Fibroblast of villous mesenchyme (primary cell): Measurements from ENCODE around the gene CLCA1. TPM values are rescaled to one million over a fixed set of nuclear protein-coding genes. Genes with fewer than 3 reads are reported as not detected.
"Not testable (repeated sequence)": the region's sequence is repeated elsewhere in the genome, so short reads cannot be mapped to it uniquely, and the experiment has no call there.

Experiments
- DNase-seq: peaks from one replicate; pipeline ENCODE4 v3.0.0-alpha.2; 2010; ENCODE audit warnings: low read depth
- H3K4me3 ChIP-seq: 2 replicates; pipeline ENCODE4 v1.5.1; 2011; ENCODE audit warnings: low read depth, mild to moderate bottlenecking, low read length
- total RNA-seq: library from RNA; depleted of rRNA; stranded (reverse); fragments of >200 nt; gene quantifications from 2 replicates; pipeline ENCODE4 v1.2.3, GENCODE V29; 2012
- TF ChIP-seq, protein P1 (sequence below): IDR thresholded peaks from 2 replicates; pipeline ENCODE4 v1.5.1; 2012; ENCODE audit warnings: low read depth, mild to moderate bottlenecking, low read length; ENCODE audit not compliant: insufficient read depth

Gene CLCA1
- total RNA-seq, 1 donor: not detected

DNA sequence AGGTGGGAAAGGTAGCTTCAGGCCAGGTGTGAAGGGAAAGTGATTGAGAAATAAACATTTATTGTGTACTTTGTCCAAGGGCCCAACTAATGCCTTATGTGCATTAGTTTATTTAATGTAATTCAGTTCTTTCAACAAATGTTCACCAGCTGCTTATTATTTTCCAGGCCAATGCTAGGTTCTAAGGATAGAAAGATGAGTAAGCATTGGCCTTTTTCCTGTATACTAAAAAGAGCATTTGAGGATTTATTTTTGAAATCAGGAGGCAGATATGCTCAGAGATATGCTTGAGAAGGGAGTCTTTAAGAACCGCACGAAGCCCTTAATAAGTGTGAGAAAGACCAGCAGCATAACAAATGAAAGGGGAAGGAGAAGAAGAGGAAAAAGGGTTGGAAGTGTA is 32.0 kb downstream of the CLCA1 start:
- H3K4me3 ChIP-seq: no peak overlapping the region
- DNase-seq: no peak
- TF ChIP-seq, protein P1, sequence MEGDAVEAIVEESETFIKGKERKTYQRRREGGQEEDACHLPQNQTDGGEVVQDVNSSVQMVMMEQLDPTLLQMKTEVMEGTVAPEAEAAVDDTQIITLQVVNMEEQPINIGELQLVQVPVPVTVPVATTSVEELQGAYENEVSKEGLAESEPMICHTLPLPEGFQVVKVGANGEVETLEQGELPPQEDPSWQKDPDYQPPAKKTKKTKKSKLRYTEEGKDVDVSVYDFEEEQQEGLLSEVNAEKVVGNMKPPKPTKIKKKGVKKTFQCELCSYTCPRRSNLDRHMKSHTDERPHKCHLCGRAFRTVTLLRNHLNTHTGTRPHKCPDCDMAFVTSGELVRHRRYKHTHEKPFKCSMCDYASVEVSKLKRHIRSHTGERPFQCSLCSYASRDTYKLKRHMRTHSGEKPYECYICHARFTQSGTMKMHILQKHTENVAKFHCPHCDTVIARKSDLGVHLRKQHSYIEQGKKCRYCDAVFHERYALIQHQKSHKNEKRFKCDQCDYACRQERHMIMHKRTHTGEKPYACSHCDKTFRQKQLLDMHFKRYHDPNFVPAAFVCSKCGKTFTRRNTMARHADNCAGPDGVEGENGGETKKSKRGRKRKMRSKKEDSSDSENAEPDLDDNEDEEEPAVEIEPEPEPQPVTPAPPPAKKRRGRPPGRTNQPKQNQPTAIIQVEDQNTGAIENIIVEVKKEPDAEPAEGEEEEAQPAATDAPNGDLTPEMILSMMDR: no peak

DNA sequence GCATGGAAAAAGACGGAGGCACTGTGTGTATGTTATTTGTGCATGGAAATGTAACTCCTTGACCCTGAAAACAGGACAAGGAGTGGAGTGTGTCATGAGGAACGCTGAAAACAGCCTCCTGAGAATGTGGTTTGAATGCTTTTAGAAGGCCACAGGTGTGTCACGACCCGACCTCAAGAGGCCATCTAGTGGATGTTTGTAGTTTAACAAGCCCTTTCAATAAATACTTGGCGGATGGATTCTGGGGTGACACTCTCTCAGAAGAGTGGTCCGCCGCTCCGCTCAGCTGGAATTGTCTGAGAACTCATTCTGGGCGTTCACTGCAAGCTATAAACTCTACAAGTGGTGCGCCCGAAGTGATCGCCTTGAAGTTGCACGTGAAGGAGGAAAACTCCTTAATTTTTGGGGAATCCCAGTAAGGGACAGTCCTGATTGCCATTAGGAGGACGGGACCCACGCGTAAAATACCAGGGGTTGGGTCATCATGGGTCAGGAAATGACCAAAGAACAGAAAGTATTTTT is 33.5 kb downstream of the CLCA1 start:
- not testable (repeated sequence) for H3K4me3 ChIP-seq, DNase-seq
- TF ChIP-seq, protein P1: peak; percentile 35

DNA sequence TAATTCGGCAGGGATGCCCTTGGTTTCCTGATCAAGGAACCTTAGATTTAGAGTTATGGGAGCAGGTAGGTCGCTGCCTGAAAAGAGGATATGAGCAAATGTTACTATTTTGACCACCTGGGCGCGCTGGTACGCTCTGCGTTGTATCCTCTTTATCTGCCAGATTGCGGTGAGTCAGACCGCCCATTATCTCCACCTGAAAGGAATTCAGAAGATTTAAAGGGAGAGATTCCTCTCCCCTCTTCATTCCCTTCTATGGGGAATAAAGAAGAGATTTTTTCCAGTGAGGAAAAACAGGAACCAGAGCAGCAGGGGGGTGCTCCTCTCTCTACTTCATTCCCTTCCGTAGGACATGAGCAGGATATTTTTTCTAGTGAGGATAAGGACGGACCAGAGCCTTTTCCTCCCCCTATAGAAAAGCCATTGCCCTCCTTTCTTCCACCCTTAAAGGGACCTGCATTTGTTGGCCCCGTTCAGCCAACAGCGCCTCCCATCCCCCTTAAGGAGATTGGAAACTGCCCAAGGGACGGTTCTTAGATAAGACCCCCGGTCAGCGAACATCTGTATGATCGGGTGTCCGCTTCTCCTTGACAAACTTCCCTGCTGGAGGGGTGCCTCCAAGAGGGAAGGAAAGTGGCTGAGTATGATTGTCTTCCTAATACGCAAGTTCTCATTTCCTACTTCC is 34.1 kb downstream of the CLCA1 start:
- TF ChIP-seq, protein P1: no peak
- peak overlapping the region; percentile 42 for H3K4me3 ChIP-seq
- no peak for DNase-seq

DNA sequence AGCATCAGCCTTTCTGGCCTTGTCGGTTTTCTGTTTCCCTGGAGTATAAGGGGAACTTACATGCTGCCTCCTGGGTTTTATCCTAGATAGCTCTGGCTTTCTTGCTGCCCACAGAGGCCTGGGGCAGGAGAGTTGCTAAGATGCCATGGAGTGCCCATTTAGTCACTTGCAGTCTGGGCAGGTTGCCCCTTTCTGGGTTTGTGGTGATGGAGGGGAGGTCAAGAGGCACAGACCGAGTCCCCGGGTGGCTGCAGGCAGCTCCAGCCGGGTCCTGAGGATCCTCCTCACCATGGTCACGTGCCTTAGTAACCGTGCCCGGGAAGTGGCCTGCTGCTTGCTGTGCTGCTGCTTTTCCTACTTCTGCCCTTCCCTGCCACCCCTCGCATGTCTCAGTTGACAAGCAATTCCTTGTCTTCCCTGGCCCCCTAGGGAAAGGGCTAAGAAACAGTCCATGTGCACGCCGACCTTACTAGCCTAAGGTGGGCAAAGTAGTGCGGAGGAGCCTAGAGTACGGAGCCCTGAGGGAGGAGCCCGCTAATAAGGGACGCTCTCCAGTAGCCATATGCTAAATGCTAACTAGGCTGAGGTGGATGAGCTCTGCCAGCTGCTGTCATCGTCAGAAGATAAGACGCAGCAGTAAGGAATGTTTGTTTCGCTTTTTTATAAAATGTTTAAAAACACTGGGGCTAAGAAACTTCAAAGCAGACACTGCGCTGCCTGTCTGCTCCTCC is 34.8 kb downstream of the CLCA1 start:
- TF ChIP-seq, protein P1: no peak
- peak; percentile 58 for DNase-seq
- H3K4me3 ChIP-seq: peak overlapping the region; percentile 42

DNA sequence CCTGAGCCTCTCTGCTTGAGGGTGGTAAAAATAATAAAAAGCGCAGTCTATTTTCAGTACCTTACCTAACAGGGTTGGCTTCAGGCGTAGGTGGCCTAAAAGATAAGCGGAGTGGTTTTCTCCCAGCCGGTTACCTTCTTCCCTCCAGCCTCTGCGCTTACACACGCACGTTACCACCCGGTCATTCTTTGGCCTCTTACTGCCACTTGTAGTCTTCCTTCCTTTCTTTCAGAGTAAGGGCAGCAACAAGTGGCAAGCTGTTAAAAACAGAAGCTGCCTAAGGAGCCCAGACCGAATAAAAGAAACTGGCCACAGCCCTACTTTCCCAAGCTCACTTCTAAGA is 35.4 kb downstream of the CLCA1 start:
- H3K4me3 ChIP-seq: peak overlapping the region; percentile 42
- DNase-seq: no peak
- TF ChIP-seq, protein P1: no peak

DNA sequence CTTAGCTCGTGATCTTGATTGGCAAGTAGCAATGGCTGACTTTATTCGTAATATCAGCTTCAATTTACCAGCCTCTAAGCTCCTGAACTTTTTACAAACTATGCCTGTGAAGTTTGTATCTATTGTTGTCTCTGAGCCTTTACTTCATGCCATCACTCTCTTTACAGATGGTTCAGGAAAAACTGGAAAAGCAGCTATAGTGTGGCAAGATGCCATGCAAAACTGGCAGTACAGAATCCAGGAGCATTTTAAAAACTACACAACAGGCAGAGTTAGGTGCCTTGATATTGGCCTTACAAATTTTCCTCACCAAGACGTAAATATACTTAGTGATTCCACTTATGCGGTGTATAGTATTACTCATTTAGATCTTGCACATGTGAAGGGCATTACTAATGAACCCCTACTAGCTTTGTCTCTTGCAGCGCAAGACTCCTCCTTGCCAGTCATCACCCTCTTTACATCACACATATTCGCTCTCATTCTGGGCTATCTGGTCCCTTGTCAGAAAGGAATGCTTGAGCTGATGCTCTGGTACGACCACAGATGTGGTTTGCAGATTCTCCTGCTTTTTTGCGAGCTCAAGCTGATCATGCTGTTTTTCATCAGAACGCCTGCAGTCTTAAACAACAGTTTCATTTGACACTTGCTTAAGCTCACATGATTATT is 36.3 kb downstream of the CLCA1 start:
- no peak overlapping the region for H3K4me3 ChIP-seq
- peak; percentile 79 for DNase-seq
- TF ChIP-seq, protein P1: no peak
